ENCODE data around the gene RAD51AP1.

- no peak for TF ChIP-seq NFRKB (IDR thresholded peaks at IDR 0.05)
- TF ChIP-seq BHLHE40 (IDR thresholded peaks at IDR 0.05; ENCODE audit: borderline replicate concordance): no peak
These were observed 18.9 kb downstream of the RAD51AP1 start for GRCh38 chr12:4557586-4557985.
